GM12878 (cell line): ENCODE results near the gene UBALD2. TPM values are rescaled to one million over a fixed set of nuclear protein-coding genes. Genes with fewer than 3 reads are reported as not detected.
A peak's percentile ranks its signal among the peaks of the same experiment; 100 is the strongest.

Source experiments
- DPF2 ChIP-seq: fragments of 450-650 bp; IDR thresholded peaks from 2 replicates; pipeline ENCODE4 v1.6.1; 2017; ENCODE audit warnings: mild to moderate bottlenecking
- HCFC1 ChIP-seq: fragments of 150-350 bp; IDR thresholded peaks from 2 replicates; pipeline ENCODE4 v1.6.1; 2014; ENCODE audit warnings: low read length
- IKZF1 ChIP-seq: fragments of 450-650 bp; conservative IDR thresholded peaks from 2 replicates; pipeline ENCODE4 v1.6.1; 2017; ENCODE audit warnings: antibody characterized with exemption, mild to moderate bottlenecking
- JUND ChIP-seq: IDR thresholded peaks from 2 replicates; pipeline ENCODE4 v1.6.1; 2012; ENCODE audit warnings: low read depth, mild to moderate bottlenecking, low read length, improper control_type of control experiment, moderate library complexity
- NFIC ChIP-seq: IDR thresholded peaks from 2 replicates; pipeline ENCODE4 v1.6.1; 2012; ENCODE audit warnings: low read depth, mild to moderate bottlenecking, inconsistent platforms, low read length, moderate library complexity
- PAX8 ChIP-seq: fragments of 450-650 bp; IDR thresholded peaks from 2 replicates; pipeline ENCODE4 v1.6.1; 2017; ENCODE audit warnings: mild to moderate bottlenecking, moderate library complexity
- SP1 ChIP-seq: IDR thresholded peaks from one replicate; pipeline ENCODE4 v1.6.1; 2011; ENCODE audit warnings: low read depth, low read length
- SPI1 ChIP-seq: IDR thresholded peaks from 2 replicates; pipeline ENCODE4 v1.6.1; 2011; ENCODE audit warnings: low read depth, mild to moderate bottlenecking, low read length, moderate library complexity, borderline replicate concordance; ENCODE audit not compliant: insufficient read depth
- ZNF207 ChIP-seq: fragments of 450-650 bp; IDR thresholded peaks from 2 replicates; pipeline ENCODE4 v1.6.1; 2014; ENCODE audit warnings: antibody characterized with exemption, mild to moderate bottlenecking, borderline replicate concordance
- ZNF622 ChIP-seq: fragments of 450-650 bp; IDR thresholded peaks from 2 replicates; pipeline ENCODE4 v1.6.1; 2017; ENCODE audit warnings: mild to moderate bottlenecking, inconsistent platforms
- polyA plus RNA-seq, 11 experiments: library from polyadenylated mRNA; depleted of rRNA in 4 of 11; unstranded in 6 of 11; stranded (reverse) in 5 of 11; fragments of >200 nt; fragmentation: Nextera tagmentation in 4 of 11; fragmentation: Illumina TruSeq in 1 of 11; extraction: Ambion mirVana in 4 of 11; extraction: Trizol in 1 of 11; gene quantifications; 1 replicate in 1 of 11; 2 replicates in 10 of 11; pipeline versions ENCODE4 v1.2.1 to v1.2.3, GENCODE V29; 2011 to 2016; ENCODE audit warnings: inconsistent platforms in 2 of 11, missing spikeins in 2 of 11, low read depth in 1 of 11
- total RNA-seq, 4 experiments: library from RNA; depleted of rRNA in 3 of 4; stranded (reverse); fragments of >200 nt in 3 of 4; fragmentation: Illumina TruSeq in 1 of 4; extraction: Trizol in 1 of 4; gene quantifications; 2 replicates each; pipeline versions ENCODE4 v1.2.1 to v1.2.3, GENCODE V29; 2013 to 2021
- TF ChIP-seq, protein P1 (sequence below): fragments of 450-650 bp; IDR thresholded peaks from 2 replicates; pipeline ENCODE4 v1.6.1; 2017; ENCODE audit warnings: mild to moderate bottlenecking
- TF ChIP-seq, protein P2 (sequence below): IDR thresholded peaks from 2 replicates; pipeline ENCODE4 v1.6.1; 2012; ENCODE audit warnings: low read length, inconsistent platforms
- TF ChIP-seq, protein P3 (sequence below): fragments of 450-650 bp; IDR thresholded peaks from 2 replicates; pipeline ENCODE4 v1.6.1; 2018; ENCODE audit warnings: mild to moderate bottlenecking, low read depth, moderate library complexity; ENCODE audit not compliant: partially characterized antibody
- TF ChIP-seq, protein P4 (sequence below): fragments of 450-650 bp; IDR thresholded peaks from 2 replicates; pipeline ENCODE4 v1.6.1; 2014; ENCODE audit warnings: mild to moderate bottlenecking
- TF ChIP-seq, protein P5 (sequence below): fragments of 450-650 bp; IDR thresholded peaks from 2 replicates; pipeline ENCODE4 v1.6.1; 2016; ENCODE audit warnings: mild to moderate bottlenecking
- TF ChIP-seq, protein P6 (sequence below): fragments of 450-650 bp; IDR thresholded peaks from 2 replicates; pipeline ENCODE4 v1.6.1; 2017; ENCODE audit warnings: borderline replicate concordance

UBALD2 gene
- total and polyA plus RNA-seq, 10 of the 15 experiments (the other 5 are each of a cell fraction or from before 2014, with no cell fraction given) = 2.8 to 165 (median 20.6) TPM

DNA sequence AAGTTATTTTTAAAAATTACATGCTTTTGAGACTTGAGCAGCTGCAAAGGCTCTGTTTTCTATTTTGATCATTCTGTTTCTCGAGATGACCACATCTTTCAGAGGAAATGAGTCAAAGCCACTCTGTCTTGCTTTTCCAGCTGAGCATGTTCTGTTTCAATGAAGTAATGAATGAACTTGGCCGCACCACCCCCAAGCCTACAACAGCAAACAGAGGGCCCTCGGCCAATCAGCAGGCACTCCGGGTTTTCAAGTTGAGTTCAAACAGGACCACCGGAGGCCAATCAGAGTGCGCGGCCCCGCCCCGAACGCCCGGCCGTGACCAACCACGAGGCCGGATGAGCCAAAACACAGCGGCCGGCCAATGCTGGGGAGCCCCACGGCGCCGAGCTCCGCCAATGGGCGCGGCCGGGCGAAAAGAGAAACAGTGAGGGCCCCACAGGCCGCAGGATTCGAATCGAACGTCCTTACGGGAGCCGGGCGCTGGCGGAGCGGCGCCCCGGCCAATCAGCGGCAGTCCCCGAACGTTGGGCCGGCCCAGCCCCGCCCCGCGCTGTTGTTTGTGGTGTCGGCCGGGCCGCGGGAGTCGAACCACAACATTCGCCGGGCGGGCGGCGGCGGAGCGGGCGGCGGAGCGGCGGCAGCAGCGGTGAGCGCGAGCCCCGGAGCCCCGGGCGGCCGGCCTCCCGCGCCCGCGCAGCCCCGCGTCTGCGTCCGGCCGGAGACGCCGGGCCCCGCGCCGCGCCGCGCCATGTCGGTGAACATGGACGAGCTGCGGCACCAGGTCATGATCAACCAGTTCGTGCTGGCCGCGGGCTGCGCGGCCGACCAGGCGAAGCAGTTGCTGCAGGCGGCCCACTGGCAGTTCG is at the start of gene UBALD2 (continued):
- TF ChIP-seq, protein P1, sequence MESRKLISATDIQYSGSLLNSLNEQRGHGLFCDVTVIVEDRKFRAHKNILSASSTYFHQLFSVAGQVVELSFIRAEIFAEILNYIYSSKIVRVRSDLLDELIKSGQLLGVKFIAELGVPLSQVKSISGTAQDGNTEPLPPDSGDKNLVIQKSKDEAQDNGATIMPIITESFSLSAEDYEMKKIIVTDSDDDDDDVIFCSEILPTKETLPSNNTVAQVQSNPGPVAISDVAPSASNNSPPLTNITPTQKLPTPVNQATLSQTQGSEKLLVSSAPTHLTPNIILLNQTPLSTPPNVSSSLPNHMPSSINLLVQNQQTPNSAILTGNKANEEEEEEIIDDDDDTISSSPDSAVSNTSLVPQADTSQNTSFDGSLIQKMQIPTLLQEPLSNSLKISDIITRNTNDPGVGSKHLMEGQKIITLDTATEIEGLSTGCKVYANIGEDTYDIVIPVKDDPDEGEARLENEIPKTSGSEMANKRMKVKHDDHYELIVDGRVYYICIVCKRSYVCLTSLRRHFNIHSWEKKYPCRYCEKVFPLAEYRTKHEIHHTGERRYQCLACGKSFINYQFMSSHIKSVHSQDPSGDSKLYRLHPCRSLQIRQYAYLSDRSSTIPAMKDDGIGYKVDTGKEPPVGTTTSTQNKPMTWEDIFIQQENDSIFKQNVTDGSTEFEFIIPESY = no peak
- TF ChIP-seq SP1 (peak; percentile 97), DPF2 (peak; percentile 89), JUND (peak; percentile 93), PAX8 (no peak), IKZF1 (peak; percentile 96), SPI1 (peak; percentile 16; the same call in 1 of the 2 replicates), NFIC (no peak), ZNF207 (0 out of 2 replicates have a peak, but pooled peaks have one; percentile 13), HCFC1 (0 out of 2 replicates have a peak, but pooled peaks have one; percentile 16), ZNF622 (no peak)
- TF ChIP-seq, protein P2, sequence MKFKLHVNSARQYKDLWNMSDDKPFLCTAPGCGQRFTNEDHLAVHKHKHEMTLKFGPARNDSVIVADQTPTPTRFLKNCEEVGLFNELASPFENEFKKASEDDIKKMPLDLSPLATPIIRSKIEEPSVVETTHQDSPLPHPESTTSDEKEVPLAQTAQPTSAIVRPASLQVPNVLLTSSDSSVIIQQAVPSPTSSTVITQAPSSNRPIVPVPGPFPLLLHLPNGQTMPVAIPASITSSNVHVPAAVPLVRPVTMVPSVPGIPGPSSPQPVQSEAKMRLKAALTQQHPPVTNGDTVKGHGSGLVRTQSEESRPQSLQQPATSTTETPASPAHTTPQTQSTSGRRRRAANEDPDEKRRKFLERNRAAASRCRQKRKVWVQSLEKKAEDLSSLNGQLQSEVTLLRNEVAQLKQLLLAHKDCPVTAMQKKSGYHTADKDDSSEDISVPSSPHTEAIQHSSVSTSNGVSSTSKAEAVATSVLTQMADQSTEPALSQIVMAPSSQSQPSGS = no peak
- TF ChIP-seq, protein P3, sequence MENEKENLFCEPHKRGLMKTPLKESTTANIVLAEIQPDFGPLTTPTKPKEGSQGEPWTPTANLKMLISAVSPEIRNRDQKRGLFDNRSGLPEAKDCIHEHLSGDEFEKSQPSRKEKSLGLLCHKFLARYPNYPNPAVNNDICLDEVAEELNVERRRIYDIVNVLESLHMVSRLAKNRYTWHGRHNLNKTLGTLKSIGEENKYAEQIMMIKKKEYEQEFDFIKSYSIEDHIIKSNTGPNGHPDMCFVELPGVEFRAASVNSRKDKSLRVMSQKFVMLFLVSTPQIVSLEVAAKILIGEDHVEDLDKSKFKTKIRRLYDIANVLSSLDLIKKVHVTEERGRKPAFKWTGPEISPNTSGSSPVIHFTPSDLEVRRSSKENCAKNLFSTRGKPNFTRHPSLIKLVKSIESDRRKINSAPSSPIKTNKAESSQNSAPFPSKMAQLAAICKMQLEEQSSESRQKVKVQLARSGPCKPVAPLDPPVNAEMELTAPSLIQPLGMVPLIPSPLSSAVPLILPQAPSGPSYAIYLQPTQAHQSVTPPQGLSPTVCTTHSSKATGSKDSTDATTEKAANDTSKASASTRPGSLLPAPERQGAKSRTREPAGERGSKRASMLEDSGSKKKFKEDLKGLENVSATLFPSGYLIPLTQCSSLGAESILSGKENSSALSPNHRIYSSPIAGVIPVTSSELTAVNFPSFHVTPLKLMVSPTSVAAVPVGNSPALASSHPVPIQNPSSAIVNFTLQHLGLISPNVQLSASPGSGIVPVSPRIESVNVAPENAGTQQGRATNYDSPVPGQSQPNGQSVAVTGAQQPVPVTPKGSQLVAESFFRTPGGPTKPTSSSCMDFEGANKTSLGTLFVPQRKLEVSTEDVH = peak; percentile 64
- TF ChIP-seq, protein P4, sequence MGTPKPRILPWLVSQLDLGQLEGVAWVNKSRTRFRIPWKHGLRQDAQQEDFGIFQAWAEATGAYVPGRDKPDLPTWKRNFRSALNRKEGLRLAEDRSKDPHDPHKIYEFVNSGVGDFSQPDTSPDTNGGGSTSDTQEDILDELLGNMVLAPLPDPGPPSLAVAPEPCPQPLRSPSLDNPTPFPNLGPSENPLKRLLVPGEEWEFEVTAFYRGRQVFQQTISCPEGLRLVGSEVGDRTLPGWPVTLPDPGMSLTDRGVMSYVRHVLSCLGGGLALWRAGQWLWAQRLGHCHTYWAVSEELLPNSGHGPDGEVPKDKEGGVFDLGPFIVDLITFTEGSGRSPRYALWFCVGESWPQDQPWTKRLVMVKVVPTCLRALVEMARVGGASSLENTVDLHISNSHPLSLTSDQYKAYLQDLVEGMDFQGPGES = peak; percentile 95
- TF ChIP-seq, protein P5, sequence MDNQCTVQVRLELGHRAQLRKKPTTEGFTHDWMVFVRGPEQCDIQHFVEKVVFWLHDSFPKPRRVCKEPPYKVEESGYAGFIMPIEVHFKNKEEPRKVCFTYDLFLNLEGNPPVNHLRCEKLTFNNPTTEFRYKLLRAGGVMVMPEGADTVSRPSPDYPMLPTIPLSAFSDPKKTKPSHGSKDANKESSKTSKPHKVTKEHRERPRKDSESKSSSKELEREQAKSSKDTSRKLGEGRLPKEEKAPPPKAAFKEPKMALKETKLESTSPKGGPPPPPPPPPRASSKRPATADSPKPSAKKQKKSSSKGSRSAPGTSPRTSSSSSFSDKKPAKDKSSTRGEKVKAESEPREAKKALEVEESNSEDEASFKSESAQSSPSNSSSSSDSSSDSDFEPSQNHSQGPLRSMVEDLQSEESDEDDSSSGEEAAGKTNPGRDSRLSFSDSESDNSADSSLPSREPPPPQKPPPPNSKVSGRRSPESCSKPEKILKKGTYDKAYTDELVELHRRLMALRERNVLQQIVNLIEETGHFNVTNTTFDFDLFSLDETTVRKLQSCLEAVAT = peak; percentile 83
- TF ChIP-seq, protein P6, sequence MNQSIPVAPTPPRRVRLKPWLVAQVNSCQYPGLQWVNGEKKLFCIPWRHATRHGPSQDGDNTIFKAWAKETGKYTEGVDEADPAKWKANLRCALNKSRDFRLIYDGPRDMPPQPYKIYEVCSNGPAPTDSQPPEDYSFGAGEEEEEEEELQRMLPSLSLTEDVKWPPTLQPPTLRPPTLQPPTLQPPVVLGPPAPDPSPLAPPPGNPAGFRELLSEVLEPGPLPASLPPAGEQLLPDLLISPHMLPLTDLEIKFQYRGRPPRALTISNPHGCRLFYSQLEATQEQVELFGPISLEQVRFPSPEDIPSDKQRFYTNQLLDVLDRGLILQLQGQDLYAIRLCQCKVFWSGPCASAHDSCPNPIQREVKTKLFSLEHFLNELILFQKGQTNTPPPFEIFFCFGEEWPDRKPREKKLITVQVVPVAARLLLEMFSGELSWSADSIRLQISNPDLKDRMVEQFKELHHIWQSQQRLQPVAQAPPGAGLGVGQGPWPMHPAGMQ = no peak; the same call in 1 of the 2 replicates
